ENCODE results near the gene SF3A1. TPM values are rescaled to one million over a fixed set of nuclear protein-coding genes. Genes with fewer than 3 reads are reported as not detected.

SF3A1 gene
- total RNA-seq, 2 donors from 2014 or later: 151 to 194 TPM

GRCh38 chr22:30314915-30315314, 41.8 kb downstream of the SF3A1 start:
- Histone ChIP-seq H3K9ac (ENCODE audit: low read depth in 2 of 2, low read length in 2 of 2) (no peak overlapping the region), H3K4me3 (no peak overlapping the region), H3K27me3 (no peaks in the 10 kb centered on the region), H3K9me3 (no peaks in the 10 kb centered on the region), H3K4me1 (peaks cover 48% of the 10 kb centered on the region), H3K27ac (no peak overlapping the region), H3K36me3 (no peaks in the 10 kb centered on the region)
- no peak for TF ChIP-seq CTCF (IDR thresholded peaks at IDR 0.05)
- intact Hi-C loops (cut with DNase I): no loop called here
- DNase-seq: no peak

- no peak for TF ChIP-seq CTCF (IDR thresholded peaks at IDR 0.05)
- intact Hi-C loops (cut with DNase I): no loop called here
- H3K27ac ChIP-seq: no peak overlapping the region
- peaks cover 54% of the 10 kb centered on the region for H3K4me1 ChIP-seq
- H3K27me3 ChIP-seq: no peaks in the 10 kb centered on the region
- H3K9ac ChIP-seq (ENCODE audit: low read depth in 2 of 2, low read length in 2 of 2): no peak overlapping the region
- no peaks in the 10 kb centered on the region for H3K9me3 ChIP-seq
- DNase-seq: no peak
- no peaks in the 10 kb centered on the region for H3K36me3 ChIP-seq
- no peak overlapping the region for H3K4me3 ChIP-seq
These were observed 42.9 kb downstream of the SF3A1 start for GRCh38 chr22:30313527-30314363.

GRCh38 chr22:30312053-30312452, 44.6 kb downstream of the SF3A1 start:
- Histone ChIP-seq H3K4me3 (no peak overlapping the region), H3K4me1 (peaks cover 49% of the 10 kb centered on the region), H3K36me3 (no peaks in the 10 kb centered on the region), H3K9me3 (no peaks in the 10 kb centered on the region), H3K9ac (ENCODE audit: low read depth in 2 of 2, low read length in 2 of 2) (peak overlapping the region in 1 of 2 donors; percentile 29), H3K27ac (peak overlapping the region; percentile 84), H3K27me3 (no peaks in the 10 kb centered on the region)
- TF ChIP-seq CTCF (IDR thresholded peaks at IDR 0.05): no peak
- no peak for DNase-seq
- intact Hi-C loops (cut with DNase I): no loop called here

- Histone ChIP-seq H3K36me3 (no peaks in the 10 kb centered on the region), H3K4me3 (no peak overlapping the region), H3K27me3 (no peaks in the 10 kb centered on the region), H3K27ac (peak overlapping the region; percentile 84), H3K9me3 (no peaks in the 10 kb centered on the region), H3K9ac (ENCODE audit: low read depth in 2 of 2, low read length in 2 of 2) (peak overlapping the region in 1 of 2 donors; percentile 58), H3K4me1 (peaks cover 57% of the 10 kb centered on the region)
- peak; percentile 83 for DNase-seq
- TF ChIP-seq CTCF (IDR thresholded peaks at IDR 0.05): no peak
- intact Hi-C loops (cut with DNase I): no loop called here
These were observed 45.6 kb downstream of the SF3A1 start for GRCh38 chr22:30310881-30311771.

- H3K4me1 ChIP-seq: peaks cover 64% of the 10 kb centered on the region
- intact Hi-C loops (cut with DNase I): no loop called here
- no peaks in the 10 kb centered on the region for H3K36me3 ChIP-seq
- peak overlapping the region; percentile 27 to 58 for H3K9ac ChIP-seq (ENCODE audit: low read depth in 2 of 2, low read length in 2 of 2)
- peak overlapping the region; percentile 84 for H3K27ac ChIP-seq
- no peak overlapping the region for H3K4me3 ChIP-seq
- H3K9me3 ChIP-seq: no peaks in the 10 kb centered on the region
- no peak for TF ChIP-seq CTCF (IDR thresholded peaks at IDR 0.05)
- no peaks in the 10 kb centered on the region for H3K27me3 ChIP-seq
- peak; percentile 73 for DNase-seq
These were observed 46.5 kb downstream of the SF3A1 start for GRCh38 chr22:30309951-30310741.
